ENCODE results near the gene TMEM94.

DNA sequence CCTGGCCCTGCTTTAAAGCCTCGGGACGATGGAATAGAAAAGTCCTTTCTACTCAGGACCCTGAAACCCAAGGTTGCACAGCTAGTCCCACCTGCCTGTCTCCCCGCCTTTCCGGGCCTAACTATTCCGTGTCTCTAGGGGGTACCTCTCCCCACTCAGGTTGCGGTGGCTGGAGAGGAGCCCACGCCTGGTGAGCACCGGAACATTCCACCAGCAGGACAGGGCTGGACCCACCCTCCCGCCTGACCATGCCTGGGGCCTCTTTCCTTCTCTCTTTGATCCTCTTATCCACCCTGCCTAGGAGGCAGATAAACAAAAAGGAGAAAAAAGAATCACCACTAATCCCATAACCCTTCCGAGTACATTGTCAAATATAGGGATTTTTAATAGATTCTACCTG is 79.9 kb downstream of the TMEM94 start:
- TF ChIP-seq, protein P1, sequence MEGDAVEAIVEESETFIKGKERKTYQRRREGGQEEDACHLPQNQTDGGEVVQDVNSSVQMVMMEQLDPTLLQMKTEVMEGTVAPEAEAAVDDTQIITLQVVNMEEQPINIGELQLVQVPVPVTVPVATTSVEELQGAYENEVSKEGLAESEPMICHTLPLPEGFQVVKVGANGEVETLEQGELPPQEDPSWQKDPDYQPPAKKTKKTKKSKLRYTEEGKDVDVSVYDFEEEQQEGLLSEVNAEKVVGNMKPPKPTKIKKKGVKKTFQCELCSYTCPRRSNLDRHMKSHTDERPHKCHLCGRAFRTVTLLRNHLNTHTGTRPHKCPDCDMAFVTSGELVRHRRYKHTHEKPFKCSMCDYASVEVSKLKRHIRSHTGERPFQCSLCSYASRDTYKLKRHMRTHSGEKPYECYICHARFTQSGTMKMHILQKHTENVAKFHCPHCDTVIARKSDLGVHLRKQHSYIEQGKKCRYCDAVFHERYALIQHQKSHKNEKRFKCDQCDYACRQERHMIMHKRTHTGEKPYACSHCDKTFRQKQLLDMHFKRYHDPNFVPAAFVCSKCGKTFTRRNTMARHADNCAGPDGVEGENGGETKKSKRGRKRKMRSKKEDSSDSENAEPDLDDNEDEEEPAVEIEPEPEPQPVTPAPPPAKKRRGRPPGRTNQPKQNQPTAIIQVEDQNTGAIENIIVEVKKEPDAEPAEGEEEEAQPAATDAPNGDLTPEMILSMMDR (IDR thresholded peaks at IDR 0.05) = no peak
- TF ChIP-seq POLR2AphosphoS5 (IDR thresholded peaks at IDR 0.05; ENCODE audit: insufficient read depth in 1 of 2, low read depth in 1 of 2) = no peak

Measured in vagina (tissue), 2 donors.